ENCODE data around the gene HOXD9.

Gene HOXD9

GRCh38 chr2:176172007-176172894 lies 49.7 kb downstream of the HOXD9 start:
- no peak for DNase-seq

GRCh38 chr2:176172895-176173566 lies 50.5 kb downstream of the HOXD9 start:
- DNase-seq = no peak

DNA sequence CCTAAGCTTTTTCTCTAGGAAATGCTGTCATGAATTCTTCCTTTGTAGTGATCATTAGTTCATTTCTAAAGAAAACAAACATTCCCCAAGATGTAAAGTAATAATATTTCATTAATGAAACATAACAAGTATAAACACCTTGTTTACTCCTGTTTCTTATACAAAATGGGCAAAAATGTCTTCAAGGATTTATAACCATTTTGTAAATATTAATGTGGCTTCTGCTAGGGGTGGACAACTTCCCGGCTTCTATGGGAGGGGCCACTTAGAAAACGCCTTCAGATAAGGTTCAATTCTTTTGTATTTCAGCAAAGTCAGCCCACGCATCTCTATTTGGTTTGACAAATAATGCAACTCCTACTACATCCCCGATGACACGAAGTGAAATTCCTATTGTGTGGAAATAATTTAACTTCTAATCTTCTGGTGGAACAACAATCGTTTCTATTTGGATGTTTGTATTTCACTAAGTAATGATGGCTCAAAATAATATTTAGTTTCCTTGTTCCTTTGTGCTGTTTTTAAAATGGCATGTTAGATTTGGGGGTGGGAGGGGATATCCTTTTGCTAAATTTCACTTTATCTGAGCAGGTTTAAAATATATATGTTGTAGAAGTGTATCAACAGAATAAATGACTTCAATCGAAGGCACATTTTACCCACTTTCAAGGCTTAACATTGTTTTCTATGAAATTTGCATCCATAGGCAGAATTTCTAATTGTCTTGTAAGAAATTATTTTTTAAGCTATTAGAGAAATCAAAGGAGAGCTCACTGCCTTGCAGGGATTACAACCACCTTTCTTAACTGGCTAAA lies 51.3 kb downstream of the HOXD9 start:
- DNase-seq = no peak

GRCh38 chr2:176174382-176174823 lies 51.9 kb downstream of the HOXD9 start:
- no peak for DNase-seq
